Measurements from ENCODE around the gene ARHGAP15. TPM values are rescaled to one million over a fixed set of nuclear protein-coding genes. Genes with fewer than 3 reads are reported as not detected.

ARHGAP15 gene
- total and polyA plus RNA-seq, 4 experiments from 2014 or later = 218 to 524 (median 365) TPM

- no peaks in the 10 kb centered on the region for H3K9me3 ChIP-seq (ENCODE audit: control insufficient read depth in 1 of 2, low read length in 2 of 2)
- Mint-ChIP-seq H3K4me1 (peaks cover 14 to 53% (median 27%) of the 10 kb centered on the region in 4 donors), H3K27ac (peak overlapping the region in 1 of 7 donors; percentile 19), H3K36me3 (peaks cover 27% of the 10 kb centered on the region in 2 donors), H3K9me3 (no peaks in the 10 kb centered on the region), H3K27me3 (no peaks in the 10 kb centered on the region), H3K4me3 (no peak overlapping the region)
- no peaks in the 10 kb centered on the region for H3K27me3 ChIP-seq (ENCODE audit: insufficient read depth, low read length)
- H3K27ac ChIP-seq (ENCODE audit: low read depth, low read length) = no peak overlapping the region
- intact Hi-C loops (cut with micrococcal nuclease) = no loop called here
- ChIA-PET CTCF (ENCODE audit: partially characterized antibody) (no interaction called here), POLR2A (ENCODE audit: partially characterized antibody) (no interaction called here)
- H3K4me3 ChIP-seq (ENCODE audit: low read length in 2 of 2) = no peak overlapping the region
- no peaks in the 10 kb centered on the region for H3K4me1 ChIP-seq (ENCODE audit: insufficient read depth, low read length)
- no peak for DNase-seq
- H3K36me3 ChIP-seq (ENCODE audit: insufficient read depth, low read length) = no peaks in the 10 kb centered on the region
Observed at GRCh38 chr2:143463719-143464118, 334.5 kb downstream of the ARHGAP15 start.

- Histone ChIP-seq H3K9me3 (ENCODE audit: control insufficient read depth in 1 of 2, low read length in 2 of 2) (no peaks in the 10 kb centered on the region), H3K4me1 (ENCODE audit: insufficient read depth, low read length) (no peaks in the 10 kb centered on the region), H3K4me3 (ENCODE audit: low read length in 2 of 2) (no peak overlapping the region), H3K27me3 (ENCODE audit: insufficient read depth, low read length) (no peaks in the 10 kb centered on the region), H3K36me3 (ENCODE audit: insufficient read depth, low read length) (no peaks in the 10 kb centered on the region), H3K27ac (ENCODE audit: low read depth, low read length) (no peak overlapping the region)
- no peak for DNase-seq
- Mint-ChIP-seq H3K27me3 (no peaks in the 10 kb centered on the region), H3K27ac (no peak overlapping the region), H3K4me1 (peaks cover 17 to 44% (median 35%) of the 10 kb centered on the region in 4 donors), H3K9me3 (no peaks in the 10 kb centered on the region), H3K4me3 (no peak overlapping the region), H3K36me3 (peaks cover 13 to 27% of the 10 kb centered on the region in 2 donors)
- intact Hi-C loops (cut with micrococcal nuclease) = no loop called here
- POLR2A ChIA-PET (ENCODE audit: partially characterized antibody) = no interaction called here
- CTCF ChIA-PET (ENCODE audit: partially characterized antibody) = no interaction called here
Observed at GRCh38 chr2:143466391-143466790, 337.2 kb downstream of the ARHGAP15 start.

GRCh38 chr2:143467011-143467410 lies 337.8 kb downstream of the ARHGAP15 start:
- Mint-ChIP-seq H3K9me3 (no peaks in the 10 kb centered on the region), H3K27me3 (no peaks in the 10 kb centered on the region), H3K27ac (no peak overlapping the region), H3K36me3 (peaks cover 20 to 32% of the 10 kb centered on the region in 2 donors), H3K4me1 (peaks cover 17 to 45% (median 38%) of the 10 kb centered on the region in 4 donors), H3K4me3 (no peak overlapping the region)
- Histone ChIP-seq H3K36me3 (ENCODE audit: insufficient read depth, low read length) (no peaks in the 10 kb centered on the region), H3K4me1 (ENCODE audit: insufficient read depth, low read length) (no peaks in the 10 kb centered on the region), H3K9me3 (ENCODE audit: control insufficient read depth in 1 of 2, low read length in 2 of 2) (no peaks in the 10 kb centered on the region), H3K4me3 (ENCODE audit: low read length in 2 of 2) (no peak overlapping the region), H3K27ac (ENCODE audit: low read depth, low read length) (no peak overlapping the region), H3K27me3 (ENCODE audit: insufficient read depth, low read length) (no peaks in the 10 kb centered on the region)
- ChIA-PET POLR2A (ENCODE audit: partially characterized antibody) (no interaction called here), CTCF (ENCODE audit: partially characterized antibody) (no interaction called here)
- no peak for DNase-seq
- intact Hi-C loops (cut with micrococcal nuclease) = no loop called here

GRCh38 chr2:143468341-143468888 lies 339.2 kb downstream of the ARHGAP15 start:
- intact Hi-C loops (cut with micrococcal nuclease) = no loop called here
- Mint-ChIP-seq H3K9me3 (no peaks in the 10 kb centered on the region), H3K4me3 (no peak overlapping the region), H3K27ac (peak overlapping the region in 3 of 7 donors; percentile 16 to 68 (median 38)), H3K4me1 (peaks cover 20 to 47% (median 39%) of the 10 kb centered on the region in 4 donors), H3K36me3 (peaks cover 32% of the 10 kb centered on the region in 2 donors), H3K27me3 (no peaks in the 10 kb centered on the region)
- no peaks in the 10 kb centered on the region for H3K36me3 ChIP-seq (ENCODE audit: insufficient read depth, low read length)
- no peaks in the 10 kb centered on the region for H3K4me1 ChIP-seq (ENCODE audit: insufficient read depth, low read length)
- no peaks in the 10 kb centered on the region for H3K27me3 ChIP-seq (ENCODE audit: insufficient read depth, low read length)
- H3K4me3 ChIP-seq (ENCODE audit: low read length in 2 of 2) = no peak overlapping the region
- no peak overlapping the region for H3K27ac ChIP-seq (ENCODE audit: low read depth, low read length)
- CTCF ChIA-PET (ENCODE audit: partially characterized antibody) = no interaction called here
- DNase-seq = no peak
- H3K9me3 ChIP-seq (ENCODE audit: control insufficient read depth in 1 of 2, low read length in 2 of 2) = no peaks in the 10 kb centered on the region
- POLR2A ChIA-PET (ENCODE audit: partially characterized antibody) = no interaction called here

GRCh38 chr2:143469323-143469722 lies 340.1 kb downstream of the ARHGAP15 start:
- H3K4me1 Mint-ChIP-seq = peaks cover 20 to 52% (median 38%) of the 10 kb centered on the region in 4 donors
- Histone ChIP-seq H3K27me3 (ENCODE audit: insufficient read depth, low read length) (no peaks in the 10 kb centered on the region), H3K4me1 (ENCODE audit: insufficient read depth, low read length) (peaks cover 1% of the 10 kb centered on the region), H3K9me3 (ENCODE audit: control insufficient read depth in 1 of 2, low read length in 2 of 2) (no peaks in the 10 kb centered on the region), H3K4me3 (ENCODE audit: low read length in 2 of 2) (no peak overlapping the region), H3K27ac (ENCODE audit: low read depth, low read length) (no peak overlapping the region), H3K36me3 (ENCODE audit: insufficient read depth, low read length) (no peaks in the 10 kb centered on the region)
- ChIA-PET POLR2A (ENCODE audit: partially characterized antibody) (no interaction called here), CTCF (ENCODE audit: partially characterized antibody) (no interaction called here)
- H3K9me3 Mint-ChIP-seq = no peaks in the 10 kb centered on the region
- no peaks in the 10 kb centered on the region for H3K27me3 Mint-ChIP-seq
- intact Hi-C loops (cut with micrococcal nuclease) = no loop called here
- no peak overlapping the region for H3K4me3 Mint-ChIP-seq
- H3K27ac Mint-ChIP-seq = peak overlapping the region in 1 of 7 donors; percentile 70
- H3K36me3 Mint-ChIP-seq = peaks cover 34 to 37% of the 10 kb centered on the region in 2 donors
- no peak for DNase-seq

- Mint-ChIP-seq H3K4me3 (peak overlapping the region in 1 of 8 donors; percentile 25), H3K36me3 (peaks cover 37 to 43% of the 10 kb centered on the region in 2 donors), H3K9me3 (no peaks in the 10 kb centered on the region), H3K4me1 (peaks cover 24 to 56% (median 44%) of the 10 kb centered on the region in 4 donors), H3K27me3 (no peaks in the 10 kb centered on the region), H3K27ac (peak overlapping the region in 4 of 7 donors; percentile 4 to 79 (median 36))
- Histone ChIP-seq H3K9me3 (ENCODE audit: control insufficient read depth in 1 of 2, low read length in 2 of 2) (no peaks in the 10 kb centered on the region), H3K4me1 (ENCODE audit: insufficient read depth, low read length) (peaks cover 15% of the 10 kb centered on the region), H3K27ac (ENCODE audit: low read depth, low read length) (no peak overlapping the region), H3K27me3 (ENCODE audit: insufficient read depth, low read length) (no peaks in the 10 kb centered on the region), H3K4me3 (ENCODE audit: low read length in 2 of 2) (no peak overlapping the region), H3K36me3 (ENCODE audit: insufficient read depth, low read length) (peaks cover 5% of the 10 kb centered on the region)
- CTCF ChIA-PET (ENCODE audit: partially characterized antibody) = no interaction called here
- POLR2A ChIA-PET (ENCODE audit: partially characterized antibody) = no interaction called here
- DNase-seq = no peak
- intact Hi-C loops (cut with micrococcal nuclease) = no loop called here
Observed at GRCh38 chr2:143471550-143471949, 342.3 kb downstream of the ARHGAP15 start.

- no peak overlapping the region for H3K27ac ChIP-seq (ENCODE audit: low read depth, low read length)
- ChIA-PET POLR2A (ENCODE audit: partially characterized antibody) (no interaction called here), CTCF (ENCODE audit: partially characterized antibody) (no interaction called here)
- intact Hi-C loops (cut with micrococcal nuclease) = no loop called here
- no peaks in the 10 kb centered on the region for H3K9me3 ChIP-seq (ENCODE audit: control insufficient read depth in 1 of 2, low read length in 2 of 2)
- H3K27me3 Mint-ChIP-seq = no peaks in the 10 kb centered on the region
- peaks cover 33 to 62% (median 50%) of the 10 kb centered on the region in 4 donors for H3K4me1 Mint-ChIP-seq
- DNase-seq = no peak
- H3K27ac Mint-ChIP-seq = peak overlapping the region in 1 of 7 donors; percentile 53
- H3K4me3 Mint-ChIP-seq = peak overlapping the region in 1 of 8 donors; percentile 36
- H3K36me3 Mint-ChIP-seq = peaks cover 39 to 49% of the 10 kb centered on the region in 2 donors
- H3K4me1 ChIP-seq (ENCODE audit: insufficient read depth, low read length) = peaks cover 23% of the 10 kb centered on the region
- no peaks in the 10 kb centered on the region for H3K27me3 ChIP-seq (ENCODE audit: insufficient read depth, low read length)
- H3K9me3 Mint-ChIP-seq = no peaks in the 10 kb centered on the region
- peaks cover 5% of the 10 kb centered on the region for H3K36me3 ChIP-seq (ENCODE audit: insufficient read depth, low read length)
- no peak overlapping the region for H3K4me3 ChIP-seq (ENCODE audit: low read length in 2 of 2)
Observed at GRCh38 chr2:143473216-143473615, 344.0 kb downstream of the ARHGAP15 start.

Data from CD4-positive, alpha-beta memory T cell (primary cell).